HG03097 (cell line): ENCODE measurements around the gene KRTAP15-1.

Experiments used
- ATAC-seq: cut with Tn5 transposase; IDR thresholded peaks from one replicate; pipeline ENCODE4 v1.9.1; 2021; ENCODE audit not compliant: unreplicated experiment, low FRiP score

KRTAP15-1 gene

GRCh38 chr21:30439975-30440374, at the start of gene KRTAP15-1:
Gene KRTAP15-1, plus strand, starts transcription at chr21:30440275. Its CDS starts 53 bp downstream, at chr21:30440328.
- no peak for ATAC-seq

- no peak for ATAC-seq
Measured at GRCh38 chr21:30391492-30392025, 48.5 kb upstream of the KRTAP15-1 start.

GRCh38 chr21:30395731-30396130, 44.3 kb upstream of the KRTAP15-1 start, which contains the start of gene KRTAP13-1:
Gene KRTAP13-1, plus strand, starts transcription at chr21:30396031. Its CDS starts 56 bp downstream, at chr21:30396087.
- ATAC-seq, result no peak

- no peak for ATAC-seq
Measured at GRCh38 chr21:30408782-30409494, 31.1 kb upstream of the KRTAP15-1 start.

- no peak for ATAC-seq
Measured at GRCh38 chr21:30415993-30416392, 24.1 kb upstream of the KRTAP15-1 start.

- ATAC-seq, result no peak
Measured at GRCh38 chr21:30425826-30426225, 14.2 kb upstream of the KRTAP15-1 start, which contains the start of gene KRTAP13-3. Gene KRTAP13-3, minus strand, starts transcription at chr21:30425926. Its CDS starts 14 bp downstream, at chr21:30425912.

- no peak for ATAC-seq
Measured at GRCh38 chr21:30426731-30427130, 13.3 kb upstream of the KRTAP15-1 start.

- no peak for ATAC-seq
Measured at GRCh38 chr21:30430170-30430655, 9.9 kb upstream of the KRTAP15-1 start, which contains the start of gene KRTAP13-4. Gene KRTAP13-4, plus strand, starts transcription at chr21:30430220. Its CDS starts 56 bp downstream, at chr21:30430276.

GRCh38 chr21:30434033-30434631, 5.9 kb upstream of the KRTAP15-1 start:
- ATAC-seq, result no peak

- ATAC-seq, result no peak
Measured at GRCh38 chr21:30437010-30437565, 3.0 kb upstream of the KRTAP15-1 start.

GRCh38 chr21:30443226-30443625, 3.2 kb downstream of the KRTAP15-1 start:
- ATAC-seq, result no peak

GRCh38 chr21:30444204-30444603, 4.1 kb downstream of the KRTAP15-1 start:
- ATAC-seq, result no peak

- ATAC-seq, result no peak
Measured at GRCh38 chr21:30447056-30447455, 7.0 kb downstream of the KRTAP15-1 start.

- no peak for ATAC-seq
Measured at GRCh38 chr21:30448514-30448913, 8.4 kb downstream of the KRTAP15-1 start.

GRCh38 chr21:30463713-30464112, 23.6 kb downstream of the KRTAP15-1 start:
- ATAC-seq, result no peak

GRCh38 chr21:30468900-30469714, 29.0 kb downstream of the KRTAP15-1 start:
- no peak for ATAC-seq

GRCh38 chr21:30478004-30478403, 37.9 kb downstream of the KRTAP15-1 start:
- no peak for ATAC-seq

- ATAC-seq, result no peak
Measured at GRCh38 chr21:30479259-30479658, 39.2 kb downstream of the KRTAP15-1 start.

GRCh38 chr21:30480145-30480544, 40.1 kb downstream of the KRTAP15-1 start, which contains the start of gene KRTAP19-1:
Gene KRTAP19-1, minus strand, starts transcription at chr21:30480367. Its CDS starts 50 bp downstream, at chr21:30480317.
- ATAC-seq, result no peak

- ATAC-seq, result no peak
Measured at GRCh38 chr21:30482130-30482529, 42.1 kb downstream of the KRTAP15-1 start.
